GDM1 (cell line): ENCODE data around the gene ACACB.

Source experiments
- DNase-seq: peaks from one replicate; lab custom pipeline; 2025; lab: John Stamatoyannopoulos, UW

Gene ACACB

GRCh38 chr12:109173443-109174240 lies 57.3 kb downstream of the ACACB start:
- no peak for DNase-seq

- DNase-seq, result no peak
Observed at GRCh38 chr12:109174468-109174867, 58.1 kb downstream of the ACACB start.

GRCh38 chr12:109178532-109178931 lies 62.1 kb downstream of the ACACB start:
- DNase-seq, result no peak

- DNase-seq, result no peak
Observed at GRCh38 chr12:109179927-109180326, 63.5 kb downstream of the ACACB start.

GRCh38 chr12:109182041-109182839 lies 65.9 kb downstream of the ACACB start:
- DNase-seq, result no peak

- no peak for DNase-seq
Observed at GRCh38 chr12:109185441-109185840, 69.1 kb downstream of the ACACB start.

DNA sequence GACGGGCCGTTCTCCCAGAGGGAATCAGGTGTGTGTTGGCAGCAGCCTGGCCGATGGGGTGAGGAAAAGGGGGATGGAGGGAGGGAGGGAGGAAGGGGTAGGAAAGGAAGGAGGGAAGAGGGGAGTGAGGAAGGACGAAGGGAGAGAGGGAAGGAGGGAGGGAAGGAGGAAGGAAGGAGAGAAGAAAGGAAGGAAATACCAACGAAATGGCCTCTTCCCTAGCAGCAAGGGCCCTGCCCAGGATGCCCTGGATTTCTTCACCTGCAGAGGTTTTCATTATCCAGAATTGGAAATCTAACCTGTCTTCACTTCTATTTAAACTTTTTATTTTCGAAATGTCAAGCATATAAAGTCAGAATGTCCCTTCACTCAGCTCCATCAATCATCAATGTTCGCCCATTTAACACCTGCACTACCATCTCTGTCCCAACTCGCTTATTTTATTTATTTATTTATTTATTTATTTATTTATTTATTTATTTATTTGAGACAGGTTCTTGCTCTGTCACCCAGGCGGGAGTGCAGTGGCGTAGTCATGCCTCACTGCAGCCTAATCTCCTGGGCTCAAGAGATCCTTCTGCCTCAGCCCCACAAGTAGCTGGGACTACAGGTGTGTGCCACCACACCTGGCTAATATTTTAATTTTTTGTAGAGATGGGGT lies 70.7 kb downstream of the ACACB start:
- no peak for DNase-seq

DNA sequence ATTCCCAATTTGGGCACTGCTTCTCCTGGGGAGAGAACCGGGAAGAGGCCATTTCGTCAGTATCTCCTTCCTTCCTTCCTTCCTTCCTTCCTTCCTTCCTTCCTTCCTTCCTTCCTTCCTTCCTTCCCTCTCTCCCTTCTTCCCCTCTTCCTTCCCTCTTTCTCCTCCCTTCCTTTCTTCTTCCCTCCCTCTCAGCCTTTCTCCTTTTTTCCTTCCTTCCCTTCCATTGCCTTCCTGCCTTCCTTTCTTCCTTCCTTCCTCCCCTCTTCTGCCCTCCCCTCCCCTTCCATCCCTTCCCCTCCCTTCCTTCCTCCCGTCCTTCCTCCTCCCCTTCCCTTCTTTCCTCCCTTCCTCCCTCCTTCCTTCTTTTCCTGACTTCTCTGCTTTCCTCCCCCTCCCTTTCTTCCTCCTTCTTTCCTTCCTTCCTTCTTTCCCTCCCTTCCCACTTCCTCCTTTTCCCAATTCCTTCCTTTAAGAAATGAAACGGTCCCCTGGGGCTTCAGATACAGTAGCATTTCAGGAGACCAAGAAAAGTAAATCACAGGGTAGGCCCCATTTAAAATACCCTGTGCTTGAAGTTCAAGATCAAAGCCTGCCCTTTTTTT lies 71.8 kb downstream of the ACACB start:
- no peak for DNase-seq

DNA sequence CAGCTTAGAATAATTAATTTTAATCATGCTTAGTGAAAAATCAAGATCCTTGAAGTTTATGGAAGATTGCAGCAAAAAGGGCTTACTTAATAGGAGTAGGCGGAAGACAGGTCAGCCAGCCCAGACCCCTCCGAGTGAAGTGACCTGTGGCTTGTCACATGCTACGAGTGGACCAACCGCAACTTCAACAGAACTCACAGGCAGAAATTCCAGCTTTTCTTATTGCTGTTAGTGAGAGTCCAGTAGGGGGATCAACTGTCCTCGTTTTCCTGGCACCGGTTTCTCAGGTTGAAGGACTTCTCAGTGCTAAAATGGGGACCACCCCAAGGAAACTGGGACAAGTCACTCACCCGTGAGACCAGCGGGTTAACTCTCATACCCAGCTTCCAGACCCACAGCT lies 72.9 kb downstream of the ACACB start:
- no peak for DNase-seq

- DNase-seq, result no peak
Observed at GRCh38 chr12:109191621-109192250, 75.3 kb downstream of the ACACB start.

DNA sequence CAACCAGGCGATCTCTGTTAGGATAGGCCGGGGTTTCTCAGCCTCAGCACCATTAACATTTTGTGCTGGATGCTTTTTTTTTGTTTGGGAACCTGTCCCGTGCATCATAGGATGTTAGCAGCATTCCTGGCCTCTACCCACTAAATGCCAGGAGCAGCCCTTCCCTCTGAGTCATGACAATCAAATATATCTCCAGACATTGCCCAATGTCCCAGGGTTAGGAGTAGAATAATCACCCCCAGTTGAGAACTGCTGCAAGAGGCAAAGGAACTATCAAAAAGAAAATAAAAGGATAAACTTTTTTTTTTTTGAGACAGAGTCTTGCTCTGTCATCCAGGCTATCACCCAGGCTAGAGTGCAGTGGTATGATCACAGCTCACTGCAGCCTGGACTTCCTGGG lies 76.0 kb downstream of the ACACB start:
- DNase-seq, result no peak

DNA sequence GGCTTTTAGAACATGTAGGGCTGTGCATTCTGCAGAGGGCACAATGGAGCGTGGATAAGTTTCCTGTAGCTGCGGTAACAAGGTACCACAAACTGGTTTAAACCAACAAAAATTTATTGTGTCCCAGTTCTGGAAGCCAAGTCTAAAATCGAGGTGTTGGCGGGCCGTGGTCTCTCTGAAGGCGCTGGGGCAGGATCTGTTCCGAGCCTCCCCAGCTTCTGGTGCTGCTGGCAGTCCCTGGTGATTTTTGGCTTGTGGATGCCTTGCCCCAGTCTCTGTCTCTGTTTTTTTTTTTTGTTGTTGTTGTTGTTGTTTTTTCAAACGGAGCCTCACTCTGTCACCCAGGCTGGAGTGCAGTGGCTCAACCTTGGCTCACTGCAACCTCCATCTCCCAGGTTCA lies 77.5 kb downstream of the ACACB start:
- no peak for DNase-seq

DNA sequence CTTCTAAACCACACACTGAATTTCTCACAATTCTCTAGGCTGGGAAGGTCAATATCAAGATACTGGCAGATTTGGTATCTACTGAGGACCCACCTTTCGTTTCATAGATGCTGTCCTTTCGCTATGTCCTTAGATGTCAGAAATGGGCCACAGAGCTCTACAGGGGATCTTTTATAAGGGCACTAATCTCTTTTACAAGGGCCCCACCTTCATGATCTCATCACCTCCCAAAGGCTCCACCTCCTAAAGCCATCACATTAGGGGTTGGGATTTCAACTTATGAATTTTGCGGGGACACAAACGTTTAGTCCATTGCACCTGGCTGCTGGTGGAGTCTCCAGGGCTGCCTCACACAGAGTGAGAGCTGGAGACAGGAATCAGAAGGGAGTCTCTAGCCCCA lies 79.9 kb downstream of the ACACB start:
- no peak for DNase-seq

DNA sequence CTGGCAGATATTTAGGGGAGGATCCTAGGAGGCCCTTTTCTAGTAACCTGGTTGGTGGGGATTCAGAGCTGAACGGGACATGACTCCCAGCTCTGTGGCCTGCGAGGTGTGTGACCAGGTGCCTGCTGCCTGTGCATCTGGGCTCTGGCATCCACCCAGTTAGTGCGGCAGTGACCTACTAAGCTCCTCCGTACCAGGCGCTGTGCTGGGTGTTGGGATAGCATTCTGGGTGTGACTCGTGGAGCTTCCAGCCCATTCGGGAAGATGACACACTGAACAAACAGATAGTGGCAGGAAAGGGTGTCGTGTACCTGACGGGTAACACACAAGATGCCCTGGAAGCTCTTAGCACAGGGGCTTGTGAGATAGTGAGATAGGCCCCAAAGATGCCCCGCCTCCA lies 80.9 kb downstream of the ACACB start:
- no peak for DNase-seq

- no peak for DNase-seq
Observed at GRCh38 chr12:109199324-109199723, 82.9 kb downstream of the ACACB start.

- no peak for DNase-seq
Observed at GRCh38 chr12:109200825-109201495, 84.6 kb downstream of the ACACB start.

- no peak for DNase-seq
Observed at GRCh38 chr12:109201496-109201885, 85.1 kb downstream of the ACACB start.

GRCh38 chr12:109202770-109203169 lies 86.4 kb downstream of the ACACB start:
- no peak for DNase-seq

DNA sequence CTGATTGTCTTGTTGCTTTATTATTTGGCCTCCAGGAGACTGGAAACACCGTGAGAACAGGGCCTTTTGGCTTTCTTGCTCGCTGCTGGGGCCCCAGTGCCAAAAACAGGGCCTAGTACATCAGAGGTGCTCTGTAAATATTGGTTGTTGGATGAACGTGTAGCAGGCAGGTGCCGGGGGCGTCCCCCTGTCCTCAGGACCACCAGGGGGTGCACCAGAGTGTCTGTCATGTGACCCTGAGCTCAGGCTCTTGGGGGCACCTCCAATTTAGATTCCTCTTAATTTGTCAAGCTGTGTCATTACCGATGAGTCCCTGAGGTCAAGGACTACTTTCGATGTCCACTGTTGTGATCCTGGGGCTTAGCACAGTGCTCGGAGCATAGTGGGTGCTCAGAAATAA lies 87.1 kb downstream of the ACACB start:
- no peak for DNase-seq

DNA sequence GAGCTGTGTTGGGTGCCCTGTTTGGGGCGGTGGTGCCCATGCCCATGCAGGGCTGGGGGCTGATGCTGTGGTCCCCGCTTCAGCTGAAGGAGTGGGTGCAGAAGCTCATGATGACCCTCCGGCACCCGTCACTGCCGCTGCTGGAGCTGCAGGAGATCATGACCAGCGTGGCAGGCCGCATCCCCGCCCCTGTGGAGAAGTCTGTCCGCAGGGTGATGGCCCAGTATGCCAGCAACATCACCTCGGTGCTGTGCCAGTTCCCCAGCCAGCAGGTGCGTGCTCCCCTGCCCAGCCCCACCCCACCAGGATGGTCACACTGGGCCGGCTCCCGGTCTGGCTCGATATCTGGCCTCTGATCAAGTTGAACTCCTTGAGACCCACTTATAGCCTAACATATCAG lies 92.7 kb downstream of the ACACB start:
- no peak for DNase-seq

- DNase-seq, result no peak
Observed at GRCh38 chr12:109212460-109213115, 96.2 kb downstream of the ACACB start.
